ENCODE measurements around the gene PDCD11.
"Not testable (repeated sequence)": the region's sequence is repeated elsewhere in the genome, so short reads cannot be mapped to it uniquely, and the experiment has no call there.

The PDCD11 gene

GRCh38 chr10:103478671-103479070 lies 82.2 kb downstream of the PDCD11 start:
- in situ Hi-C loops (cut with HindIII; ENCODE audit: low sequenced_read_pairs): loop anchor here (10.0 kb wide), 1 partner anchor 64 kb away; no protein-coding TSS in a partner anchor
- no peak for TF ChIP-seq CTCF (IDR thresholded peaks at IDR 0.05; ENCODE audit: low read depth, low read length, missing control alignments)
- H3K4me3 ChIP-seq (ENCODE audit: low read depth, low read length): no peak overlapping the region
- no peak for DNase-seq (ENCODE audit: low read depth)

GRCh38 chr10:103479135-103479534 lies 82.7 kb downstream of the PDCD11 start, which contains the start of gene CALHM3:
CALHM3 (minus strand) TSS chr10:103479240; CDS start chr10:103479032, 208 bp downstream.
- DNase-seq (ENCODE audit: low read depth): no peak
- H3K4me3 ChIP-seq (ENCODE audit: low read depth, low read length): no peak within 1 kb of the TSS
- no peak for TF ChIP-seq CTCF (IDR thresholded peaks at IDR 0.05; ENCODE audit: low read depth, low read length, missing control alignments)
- in situ Hi-C loops (cut with HindIII; ENCODE audit: low sequenced_read_pairs): loop anchor here (10.0 kb wide), 1 partner anchor 64 kb away; no protein-coding TSS in a partner anchor

GRCh38 chr10:103480521-103480920 lies 84.1 kb downstream of the PDCD11 start:
- in situ Hi-C loops (cut with HindIII; ENCODE audit: low sequenced_read_pairs): no loop called here
- no peak overlapping the region for H3K4me3 ChIP-seq (ENCODE audit: low read depth, low read length)
- DNase-seq (ENCODE audit: low read depth): no peak
- no peak for TF ChIP-seq CTCF (IDR thresholded peaks at IDR 0.05; ENCODE audit: low read depth, low read length, missing control alignments)

GRCh38 chr10:103481974-103482531 lies 85.6 kb downstream of the PDCD11 start:
- peak; percentile 42 for DNase-seq (ENCODE audit: low read depth)
- in situ Hi-C loops (cut with HindIII; ENCODE audit: low sequenced_read_pairs): no loop called here
- TF ChIP-seq CTCF (IDR thresholded peaks at IDR 0.05; ENCODE audit: low read depth, low read length, missing control alignments): peak; percentile 60
- H3K4me3 ChIP-seq (ENCODE audit: low read depth, low read length): no peak overlapping the region

GRCh38 chr10:103486635-103487409 lies 90.4 kb downstream of the PDCD11 start:
- H3K4me3 ChIP-seq (ENCODE audit: low read depth, low read length); DNase-seq (ENCODE audit: low read depth); in situ Hi-C loops (cut with HindIII; ENCODE audit: low sequenced_read_pairs): not testable (repeated sequence)

- TF ChIP-seq CTCF (IDR thresholded peaks at IDR 0.05; ENCODE audit: low read depth, low read length, missing control alignments): no peak
- DNase-seq (ENCODE audit: low read depth): no peak
- in situ Hi-C loops (cut with HindIII; ENCODE audit: low sequenced_read_pairs): no loop called here
- H3K4me3 ChIP-seq (ENCODE audit: low read depth, low read length): no peak overlapping the region
Measured at GRCh38 chr10:103487410-103487708, 90.9 kb downstream of the PDCD11 start.

- H3K4me3 ChIP-seq (ENCODE audit: low read depth, low read length): no peak overlapping the region
- in situ Hi-C loops (cut with HindIII; ENCODE audit: low sequenced_read_pairs): loop anchor here (5.0 kb wide), 1 partner anchor 84 kb away; no protein-coding TSS in a partner anchor
- no peak for TF ChIP-seq CTCF (IDR thresholded peaks at IDR 0.05; ENCODE audit: low read depth, low read length, missing control alignments)
- DNase-seq (ENCODE audit: low read depth): no peak
Measured at GRCh38 chr10:103490986-103491314, 94.5 kb downstream of the PDCD11 start.
